Right forelimb (tissue), 1 donor: ENCODE results near the gene PAX6.

ENCODE experiments used
- DNase-seq: peaks from one replicate; pipeline ENCODE4 v3.0.0-alpha.2; 2018

Gene PAX6

GRCh38 chr11:31807799-31808667 lies 3.1 kb downstream of the PAX6 start:
- no peak for DNase-seq

GRCh38 chr11:31806928-31807798 lies 4.0 kb downstream of the PAX6 start:
- DNase-seq, result no peak

GRCh38 chr11:31806186-31806927 lies 4.8 kb downstream of the PAX6 start:
- no peak for DNase-seq

- no peak for DNase-seq
Observed at GRCh38 chr11:31805629-31806185, 5.4 kb downstream of the PAX6 start.

GRCh38 chr11:31805037-31805628 lies 6.0 kb downstream of the PAX6 start:
- no peak for DNase-seq

- DNase-seq, result no peak
Observed at GRCh38 chr11:31804312-31805036, 6.6 kb downstream of the PAX6 start.

- no peak for DNase-seq
Observed at GRCh38 chr11:31803813-31804311, 7.3 kb downstream of the PAX6 start.

- DNase-seq, result no peak
Observed at GRCh38 chr11:31802990-31803812, 7.9 kb downstream of the PAX6 start.

- DNase-seq, result no peak
Observed at GRCh38 chr11:31802609-31802989, 8.5 kb downstream of the PAX6 start.

- DNase-seq, result no peak
Observed at GRCh38 chr11:31802000-31802551, 9.0 kb downstream of the PAX6 start.

GRCh38 chr11:31801298-31801702 lies 9.8 kb downstream of the PAX6 start:
- no peak for DNase-seq

- no peak for DNase-seq
Observed at GRCh38 chr11:31800398-31801265, 10.5 kb downstream of the PAX6 start.

- no peak for DNase-seq
Observed at GRCh38 chr11:31799435-31800397, 11.4 kb downstream of the PAX6 start.

GRCh38 chr11:31798554-31799434 lies 12.3 kb downstream of the PAX6 start:
- no peak for DNase-seq

- no peak for DNase-seq
Observed at GRCh38 chr11:31798057-31798553, 13.0 kb downstream of the PAX6 start.

GRCh38 chr11:31797190-31798056 lies 13.7 kb downstream of the PAX6 start:
- no peak for DNase-seq
